DMS 273 (cell line): Measurements from ENCODE around the gene SRSF3.
"Not testable (repeated sequence)": the region's sequence is repeated elsewhere in the genome, so short reads cannot be mapped to it uniquely, and the experiment has no call there.

Experiments
- DNase-seq: peaks from one replicate; lab custom pipeline; 2025; ENCODE audit not compliant: unreplicated experiment; lab: John Stamatoyannopoulos, UW

Gene SRSF3

GRCh38 chr6:36574679-36575078 lies 19.5 kb upstream of the SRSF3 start:
- no peak for DNase-seq

- no peak for DNase-seq
Measured at GRCh38 chr6:36576578-36576977, 17.6 kb upstream of the SRSF3 start.

GRCh38 chr6:36577301-36577700 lies 16.9 kb upstream of the SRSF3 start:
- no peak for DNase-seq

- no peak for DNase-seq
Measured at GRCh38 chr6:36578030-36578429, 16.1 kb upstream of the SRSF3 start.

GRCh38 chr6:36578431-36578830 lies 15.7 kb upstream of the SRSF3 start:
- no peak for DNase-seq

GRCh38 chr6:36580184-36580526 lies 14.0 kb upstream of the SRSF3 start:
- no peak for DNase-seq

- no peak for DNase-seq
Measured at GRCh38 chr6:36581716-36582115, 12.4 kb upstream of the SRSF3 start.

GRCh38 chr6:36586606-36587005 lies 7.6 kb upstream of the SRSF3 start:
- DNase-seq, result peak; percentile 36

- DNase-seq, result not testable (repeated sequence)
Measured at GRCh38 chr6:36589025-36589400, 5.1 kb upstream of the SRSF3 start.

GRCh38 chr6:36590237-36590636 lies 3.9 kb upstream of the SRSF3 start:
- DNase-seq, result no peak

GRCh38 chr6:36592221-36592655 lies 1.9 kb upstream of the SRSF3 start:
- no peak for DNase-seq

GRCh38 chr6:36593569-36594028 lies 563 bp upstream of the SRSF3 start:
- peak; percentile 91 for DNase-seq

- peak; percentile 68 for DNase-seq
Measured at GRCh38 chr6:36594816-36595643, 868 bp downstream of the SRSF3 start.

GRCh38 chr6:36596356-36596755 lies 2.2 kb downstream of the SRSF3 start:
- peak; percentile 39 for DNase-seq

- DNase-seq, result no peak
Measured at GRCh38 chr6:36597775-36598174, 3.6 kb downstream of the SRSF3 start.

GRCh38 chr6:36598326-36598725 lies 4.2 kb downstream of the SRSF3 start:
- no peak for DNase-seq

- no peak for DNase-seq
Measured at GRCh38 chr6:36598739-36599318, 4.7 kb downstream of the SRSF3 start.

GRCh38 chr6:36599791-36600209 lies 5.6 kb downstream of the SRSF3 start:
- peak; percentile 54 for DNase-seq

- DNase-seq, result no peak
Measured at GRCh38 chr6:36600564-36601146, 6.5 kb downstream of the SRSF3 start.

- DNase-seq, result not testable (repeated sequence)
Measured at GRCh38 chr6:36601818-36602217, 7.7 kb downstream of the SRSF3 start.

- DNase-seq, result no peak
Measured at GRCh38 chr6:36603222-36604089, 9.3 kb downstream of the SRSF3 start.
